K562 (cell line): Measurements from ENCODE around the gene SLC7A8. TPM values are rescaled to one million over a fixed set of nuclear protein-coding genes. Genes with fewer than 3 reads are reported as not detected.

Source experiments
- ATAC-seq: fragments of 200-7000 bp; cut with Tn5 transposase; 3 replicates; pipeline ENCODE4 v1.9.1; 2020; ENCODE audit warnings: moderate library complexity
- BruUV-seq: library from RNA; stranded (reverse); fragments of 400-500 nt; replicated peaks from 2 replicates; lab custom pipeline; 2021; lab: Mats Ljungman, UMichigan
- CTCF ChIA-PET: fragments of 300-600 bp; formaldehyde crosslinking; extraction: SDS; loops from one replicate; lab custom pipeline; 2021; ENCODE audit warnings: low intra/inter-chr PET ratio; lab: Yijun Ruan, JAX
- POLR2A ChIA-PET: fragments of 300-600, 350-650 bp; sonication (Branson Sonifier 250); formaldehyde crosslinking; extraction: SDS; loops from one replicate; lab custom pipeline; 2021; ENCODE audit warnings: antibody characterized with exemption, inconsistent platforms; lab: Yijun Ruan, JAX
- DNase-seq, 4 experiments: peaks; one replicate each; pipeline versions ENCODE4 v3.0.0 to v3.0.0-alpha.2; 2011 to 2018; ENCODE audit warnings: low spot score in 3 of 4, mixed read lengths in 3 of 4; ENCODE audit errors: extremely low read depth in 1 of 4
- FAIRE-seq: peaks from 2 replicates; lab custom pipeline; 2011; peaks lifted over from hg19 to GRCh38; lab: Jason Lieb, UNC
- H2AFZ ChIP-seq: 2 replicates; pipeline ENCODE4 v1.6.0; 2011; ENCODE audit warnings: low read depth, low read length, control low read depth, inconsistent platforms
- H3K27ac ChIP-seq: fragments of 200-600 bp; 3 replicates; pipeline ENCODE4 v1.8.0; 2011; ENCODE audit warnings: low read depth, mild to moderate bottlenecking, control low read depth, inconsistent platforms, low read length, moderate library complexity, mixed read lengths; ENCODE audit errors: extremely low read depth
- H3K27me3 ChIP-seq, 2 experiments: fragments of 300-600 bp in 1 of 2; 2 replicates in 1 of 2; 3 replicates in 1 of 2; pipeline versions ENCODE4 v1.6.0 to v1.8.0; 2011; ENCODE audit warnings: inconsistent platforms in 2 of 2, low read length in 2 of 2, mild to moderate bottlenecking in 1 of 2, mixed read lengths in 1 of 2, moderate library complexity in 1 of 2; ENCODE audit not compliant: control insufficient read depth in 2 of 2, insufficient read depth in 2 of 2
- H3K36me3 ChIP-seq: fragments of 300-600 bp; 3 replicates; pipeline ENCODE4 v1.8.0; 2011; ENCODE audit warnings: mild to moderate bottlenecking, low read length, inconsistent platforms; ENCODE audit not compliant: control insufficient read depth, insufficient read depth
- H3K4me1 ChIP-seq, 2 experiments: fragments of 200-600 bp in 1 of 2; replicated peaks in 1 of 2; 2 replicates in 1 of 2; 3 replicates in 1 of 2; pipeline versions ENCODE4 v1.5.1 to v1.8.0; 2011; ENCODE audit warnings: inconsistent platforms in 2 of 2, low read length in 2 of 2, mild to moderate bottlenecking in 1 of 2, mixed read lengths in 1 of 2, moderate library complexity in 1 of 2; ENCODE audit not compliant: control insufficient read depth in 2 of 2, insufficient read depth in 2 of 2
- H3K4me2 ChIP-seq: 2 replicates; pipeline ENCODE4 v1.6.1; 2011; ENCODE audit warnings: low read length, control low read depth, inconsistent platforms, mixed read lengths; ENCODE audit not compliant: insufficient read depth
- H3K4me3 ChIP-seq: fragments of 200-600 bp; sonication (generic), shearing (Covaris generic); 2 replicates; pipeline ENCODE4 v1.5.1; 2016; ENCODE audit warnings: control low read depth, inconsistent platforms
- H3K79me2 ChIP-seq: fragments of 200-600 bp; 3 replicates; pipeline ENCODE4 v1.8.0; 2011; ENCODE audit warnings: low read length, inconsistent platforms; ENCODE audit not compliant: control insufficient read depth, insufficient read depth
- H3K9ac ChIP-seq, 2 experiments: 2 replicates each; pipeline versions ENCODE4 v1.6.0 to v1.6.1; 2011; ENCODE audit warnings: low read depth in 2 of 2, low read length in 2 of 2, control low read depth in 1 of 2, inconsistent platforms in 1 of 2, mild to moderate bottlenecking in 1 of 2, mixed read lengths in 1 of 2; ENCODE audit not compliant: insufficient read depth in 1 of 2
- H3K9me1 ChIP-seq: one replicate; pipeline ENCODE4 v1.6.0; 2011; ENCODE audit warnings: inconsistent platforms, mild to moderate bottlenecking, low read length, moderate library complexity; ENCODE audit not compliant: control insufficient read depth, insufficient read depth
- H3K9me3 ChIP-seq: replicated peaks from 2 replicates; pipeline ENCODE4 v1.5.1; 2011; ENCODE audit warnings: low read depth, low read length, inconsistent platforms; ENCODE audit not compliant: control insufficient read depth, insufficient read depth
- H4K20me1 ChIP-seq: replicated peaks from 2 replicates; pipeline ENCODE4 v1.6.1; 2011; ENCODE audit warnings: low read length, inconsistent platforms, mixed read lengths; ENCODE audit not compliant: control insufficient read depth, insufficient read depth
- ADNP ChIP-seq: fragments of 200-800 bp; sonication (Bioruptor generic); IDR thresholded peaks from 2 replicates; pipeline ENCODE4 v1.6.1; 2016; ENCODE audit warnings: missing genetic modification characterization, missing compliant biosample characterization
- ARID3B ChIP-seq: fragments of 250-450 bp; sonication (Bioruptor Pico); IDR thresholded peaks from 2 replicates; pipeline ENCODE4 v1.4.0; 2020; ENCODE audit warnings: borderline replicate concordance
- ID3 ChIP-seq, 2 experiments: fragments of 250-450 bp in 1 of 2; fragments of 450-650 bp in 1 of 2; sonication (Bioruptor Pico) in 1 of 2; IDR thresholded peaks; 2 replicates each; pipeline versions ENCODE4 v1.6.1 to v1.8.0; 2016 to 2021; ENCODE audit warnings: mild to moderate bottlenecking in 2 of 2, moderate library complexity in 2 of 2, missing compliant biosample characterization in 1 of 2, missing genetic modification characterization in 1 of 2
- KDM1A ChIP-seq, 2 experiments: fragments of 450-650 bp; IDR thresholded peaks; 2 replicates each; pipeline ENCODE4 v1.6.1; 2016; ENCODE audit warnings: mild to moderate bottlenecking in 2 of 2
- MTA3 ChIP-seq: fragments of 450-650 bp; formaldehyde crosslinking; IDR thresholded peaks from 2 replicates; pipeline ENCODE4 v1.6.1; 2017; ENCODE audit warnings: mild to moderate bottlenecking, borderline replicate concordance
- MXD1 ChIP-seq: fragments of 250-450 bp; sonication (Bioruptor Pico); IDR thresholded peaks from 2 replicates; pipeline ENCODE4 v1.8.0; 2021; ENCODE audit warnings: borderline replicate concordance, mild to moderate bottlenecking, moderate library complexity; ENCODE audit not compliant: poor library complexity, severe bottlenecking
- NEUROD1 ChIP-seq: fragments of 150-350 bp; IDR thresholded peaks from 2 replicates; pipeline ENCODE4 v1.6.1; 2014; ENCODE audit warnings: borderline replicate concordance, low read length, low read depth; ENCODE audit not compliant: partially characterized antibody
- PCBP2 ChIP-seq: fragments of 200-400 bp; formaldehyde crosslinking; IDR thresholded peaks from 2 replicates; pipeline ENCODE4 v1.6.1; 2018; ENCODE audit warnings: low read length, low read depth, mild to moderate bottlenecking, moderate library complexity; ENCODE audit not compliant: poor library complexity, severe bottlenecking
- PHTF2 ChIP-seq: fragments of 250-450 bp; sonication (Bioruptor Pico); IDR thresholded peaks from 2 replicates; pipeline ENCODE4 v1.5.0; 2021; ENCODE audit warnings: mild to moderate bottlenecking
- POLR3A ChIP-seq: IDR thresholded peaks from 2 replicates; pipeline ENCODE4 v1.6.1; 2011; ENCODE audit warnings: borderline replicate concordance, mild to moderate bottlenecking, moderate library complexity; ENCODE audit not compliant: insufficient read length, insufficient read depth; ENCODE audit errors: extremely low read depth
- RBM25 ChIP-seq: fragments of 200-400 bp; formaldehyde crosslinking; IDR thresholded peaks from 2 replicates; pipeline ENCODE4 v1.6.1; 2018; ENCODE audit warnings: low read length, low read depth, moderate library complexity; ENCODE audit not compliant: severe bottlenecking
- TBL1XR1 ChIP-seq, 2 experiments: IDR thresholded peaks; 2 replicates each; pipeline ENCODE4 v1.6.1; 2012; ENCODE audit warnings: improper control_type of control experiment in 2 of 2, low read length in 2 of 2, mild to moderate bottlenecking in 1 of 2
- XRCC5 ChIP-seq: fragments of 200-400 bp; formaldehyde crosslinking; IDR thresholded peaks from 2 replicates; pipeline ENCODE4 v1.6.1; 2017; ENCODE audit warnings: low read depth, mild to moderate bottlenecking, low read length
- ZNF12 ChIP-seq: sonication (generic); formaldehyde crosslinking; IDR thresholded peaks from 2 replicates; pipeline ENCODE4 v1.4.0; 2020; ENCODE audit warnings: mild to moderate bottlenecking, missing genetic modification reagents
- ZNF133 ChIP-seq: fragments of 250-450 bp; sonication (Bioruptor Pico); IDR thresholded peaks from 2 replicates; pipeline ENCODE4 v1.4.0; 2020; ENCODE audit warnings: mild to moderate bottlenecking
- ZNF274 ChIP-seq: IDR thresholded peaks from 2 replicates; pipeline ENCODE4 v1.6.1; 2011; ENCODE audit warnings: low read depth, mild to moderate bottlenecking, low read length, moderate library complexity, borderline replicate concordance
- ZNF431 ChIP-seq: sonication (generic); formaldehyde crosslinking; IDR thresholded peaks from 2 replicates; pipeline ENCODE4 v1.8.0; 2022; ENCODE audit warnings: mild to moderate bottlenecking, missing genetic modification reagents
- ZNF57 ChIP-seq: fragments of 450-650 bp; formaldehyde crosslinking; IDR thresholded peaks from 2 replicates; pipeline ENCODE4 v1.4.0; 2020; ENCODE audit warnings: mild to moderate bottlenecking, moderate library complexity
- WGBS: fragments of 100-300 bp; shearing (Covaris generic); methylation state at CpG from one replicate; pipeline ENCODE4 v1.1.6; 2016; ENCODE audit warnings: low coverage, mixed read lengths; ENCODE audit not compliant: insufficient coverage; ENCODE audit errors: missing lambda C conversion rate; 5-methylcytosine and 5-hydroxymethylcytosine counted together
- in situ Hi-C: fragments of 300-500 bp; cut with MboI; formaldehyde crosslinking; loops from 4 replicates; pipeline ENCODE4 v1.15.0; 2018; ENCODE audit warnings: inconsistent platforms, mixed read lengths
- intact Hi-C: fragments of 100-400 bp; cut with micrococcal nuclease; formaldehyde crosslinking; loops from 2 replicates; pipeline ENCODE4 v1.14.2; 2022
- polyA plus RNA-seq, 8 experiments: library from polyadenylated mRNA; depleted of rRNA in 4 of 8; stranded (reverse) in 5 of 8; unstranded in 3 of 8; fragments of >200 nt; fragmentation: Nextera tagmentation in 2 of 8; fragmentation: Illumina TruSeq in 1 of 8; extraction: Ambion mirVana in 2 of 8; extraction: Trizol in 1 of 8; gene quantifications; 2 replicates each; pipeline versions ENCODE4 v1.2.1 to v1.2.3, GENCODE V29; 2011 to 2014; ENCODE audit warnings: inconsistent platforms in 1 of 8, missing spikeins in 1 of 8
- total RNA-seq, 7 experiments: library from RNA; depleted of rRNA in 6 of 7; stranded (reverse); fragments of >200 nt in 6 of 7; fragmentation: Illumina TruSeq in 2 of 7; extraction: Trizol in 2 of 7; gene quantifications; 2 replicates each; pipeline versions ENCODE4 v1.2.1 to v1.2.3, GENCODE V29; 2011 to 2021; ENCODE audit warnings: low replicate concordance in 1 of 7

Gene SLC7A8
- total and polyA plus RNA-seq, 9 of the 15 experiments (the other 6 are each of a cell fraction or from before 2014, with no cell fraction given), result 2.0 to 33.0 (median 6.0) TPM

GRCh38 chr14:23182372-23183157 lies 895 bp downstream of the SLC7A8 start (continued):
- TF ChIP-seq MXD1 (CRISPR knock-in tag) (no peak), XRCC5 (no peak), MTA3 (no peak), ZNF12 (CRISPR knock-in tag) (no peak), POLR3A (no peak), TBL1XR1 (IDR thresholded peaks at IDR 0.05; ENCODE audit: low read length in 2 of 2) (no peak), NEUROD1 (no peak)

GRCh38 chr14:23181946-23182345 lies 1.5 kb downstream of the SLC7A8 start:
- no TSS peak for BruUV-seq
- no peak for ATAC-seq
- TF ChIP-seq ID3 (CRISPR knock-in tag; IDR thresholded peaks at IDR 0.05) (no peak), ID3 (tag; IDR thresholded peaks at IDR 0.05) (no peak), ADNP (tag) (0 out of 2 replicates have a peak, but pooled peaks have one; percentile 31), ARID3B (CRISPR knock-in tag) (no peak), PHTF2 (CRISPR knock-in tag) (no peak), RBM25 (peak; percentile 51), ZNF133 (CRISPR knock-in tag) (no peak), ZNF57 (CRISPR knock-in tag) (no peak), ZNF274 (no peak), PCBP2 (no peak), ZNF431 (CRISPR knock-in tag) (no peak), KDM1A (IDR thresholded peaks at IDR 0.05) (0 out of 4 replicates have a peak, but pooled peaks of 1 of the 2 experiments have one; percentile 52)

More at GRCh38 chr14:23181946-23182345, 1.5 kb downstream of the SLC7A8 start:
- WGBS, result 42% methylated on average over 4 of the region's 4 CpGs
- Histone ChIP-seq H3K27ac (no peak overlapping the region), H3K36me3 (no peaks in the 10 kb centered on the region), H3K9me3 (no peaks in the 10 kb centered on the region), H3K27me3 (no peaks in the 10 kb centered on the region), H3K4me3 (no peak overlapping the region), H3K4me2 (no peak overlapping the region), H4K20me1 (no peaks in the 10 kb centered on the region), H3K4me1 (peaks cover 19 to 21% of the 10 kb centered on the region in 2 experiments; a peak in 4 of 5 replicates), H3K79me2 (no peaks in the 10 kb centered on the region), H2AFZ (no peak overlapping the region; the same call in 1 of the 2 replicates), H3K9ac (peak overlapping the region in 1 of 2 experiments; percentile 10; a peak in 1 of 4 replicates), H3K9me1 (no peaks in the 10 kb centered on the region)
- in situ Hi-C loops, result no loop called here
- POLR2A ChIA-PET, result interaction anchor here (0.6 to 1.3 kb wide), 6 partner anchors 13 to 94 kb away, joined by 3 to 4 read pairs (median 3); no protein-coding TSS in a partner anchor
- CTCF ChIA-PET, result no interaction called here
- DNase-seq, result no peak
- FAIRE-seq, result no peak
- intact Hi-C loops, result no loop called here
